Stimulated activated CD8-positive, alpha-beta memory T cell treated with anti-CD3 and anti-CD28 coated beads, Interleukin-2, amount 100 ng/mL, for 48 hours (primary cell): ENCODE data around the gene POC1A.
"Not testable (repeated sequence)": the region's sequence is repeated elsewhere in the genome, so short reads cannot be mapped to it uniquely, and the experiment has no call there.

Experiments used
- DNase-seq, 2 donors: peaks; one replicate each; pipeline ENCODE4 v3.0.0-alpha.2; 2020; ENCODE audit warnings: low read depth in 2 of 2

POC1A gene

GRCh38 chr3:52046902-52047239, 107.4 kb downstream of the POC1A start:
- no peak for DNase-seq

GRCh38 chr3:52046186-52046901, 107.9 kb downstream of the POC1A start:
- DNase-seq, result no peak

DNA sequence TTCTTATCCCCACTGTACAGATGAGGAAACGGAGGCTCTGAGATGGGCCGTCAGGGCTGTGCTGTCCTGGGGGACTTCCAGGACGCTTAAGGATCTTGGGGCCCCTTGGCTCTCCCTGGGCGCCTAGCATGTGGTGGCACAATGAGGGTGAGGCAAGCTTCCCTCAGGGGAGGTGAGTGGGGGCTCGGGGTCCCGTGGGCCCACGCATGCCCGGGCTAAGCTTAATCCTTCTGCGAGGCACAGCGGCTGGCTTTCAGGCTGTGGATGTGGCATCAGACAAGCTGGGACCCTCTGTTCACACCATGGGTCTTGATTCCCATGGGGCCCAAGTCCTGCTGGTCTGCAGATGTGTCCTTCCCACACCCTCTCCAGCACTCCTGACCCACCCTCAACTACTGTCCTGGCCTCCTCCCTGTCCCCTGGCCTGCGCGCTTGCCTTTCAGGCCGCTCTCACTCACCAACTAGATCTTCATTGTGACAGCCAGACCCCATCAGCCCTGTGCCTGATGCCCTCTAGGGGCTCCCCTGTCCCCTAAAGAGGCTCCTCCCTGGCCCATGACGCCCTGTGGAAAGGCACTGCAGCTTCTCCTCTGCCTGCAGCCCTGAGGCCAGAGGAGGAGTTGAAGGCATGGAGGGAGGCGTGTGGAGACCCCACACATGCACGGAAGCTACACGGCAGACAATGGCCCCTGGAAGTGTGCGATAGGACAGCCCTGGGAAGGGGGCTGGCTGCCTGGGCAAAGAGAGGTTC, 109.2 kb downstream of the POC1A start:
- no peak for DNase-seq

GRCh38 chr3:52043750-52044149, 110.5 kb downstream of the POC1A start:
- no peak for DNase-seq

DNA sequence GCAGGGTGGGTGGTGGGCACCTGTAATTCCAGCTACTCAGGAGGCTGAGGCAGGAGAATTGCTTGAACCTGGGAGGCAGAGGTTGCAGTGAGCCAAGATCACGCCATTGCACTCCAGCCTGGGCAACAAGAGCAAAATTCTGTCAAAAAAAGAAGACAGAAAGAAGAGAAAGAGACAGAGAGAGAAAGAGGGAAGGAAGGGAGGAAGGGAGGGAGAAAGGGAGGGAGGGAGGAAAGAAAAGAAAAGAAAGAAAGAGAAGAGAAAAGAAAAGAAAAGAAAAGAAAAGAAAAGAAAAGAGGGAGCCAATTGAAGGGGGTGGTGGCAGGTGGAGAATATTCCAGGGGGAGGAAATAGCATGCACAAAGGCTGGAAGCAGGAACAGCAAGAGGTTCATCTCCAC, 111.2 kb downstream of the POC1A start:
- not testable (repeated sequence) for DNase-seq

DNA sequence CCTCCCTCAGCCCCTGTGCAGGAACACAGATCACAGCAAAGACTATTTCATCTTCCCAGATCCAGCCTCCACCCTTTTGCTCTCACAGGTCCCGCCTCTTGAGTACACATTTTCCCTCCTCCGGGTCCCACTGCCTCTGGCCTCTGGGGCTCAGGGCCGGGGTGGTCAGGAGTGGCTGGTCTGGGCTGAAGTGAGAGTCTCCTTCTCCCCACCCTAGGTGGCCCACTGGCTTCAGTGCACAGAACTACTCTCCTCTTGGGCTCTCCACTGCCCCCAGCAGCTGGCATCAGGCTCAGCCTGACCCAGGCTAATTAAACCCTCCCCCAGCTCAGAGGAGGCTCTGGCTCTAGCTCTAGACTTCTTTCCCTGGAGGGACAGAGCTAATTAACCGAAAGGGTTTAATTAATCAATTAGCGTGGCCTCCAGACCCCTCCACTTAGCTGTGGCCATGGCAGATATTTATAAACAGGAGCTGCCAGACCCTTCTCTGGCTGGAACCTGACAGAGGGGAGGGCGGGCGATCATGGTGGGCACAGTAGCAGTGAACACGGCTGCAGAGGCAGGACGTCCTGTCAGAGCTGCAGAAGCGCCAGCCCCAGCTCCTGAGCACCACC, 113.0 kb downstream of the POC1A start:
- DNase-seq, result no peak

GRCh38 chr3:52040600-52040999, 113.6 kb downstream of the POC1A start:
- no peak for DNase-seq

GRCh38 chr3:52039846-52040245, 114.4 kb downstream of the POC1A start:
- no peak for DNase-seq

GRCh38 chr3:52039426-52039825, 114.8 kb downstream of the POC1A start:
- no peak for DNase-seq

GRCh38 chr3:52038227-52038626, 116.0 kb downstream of the POC1A start:
- no peak for DNase-seq

DNA sequence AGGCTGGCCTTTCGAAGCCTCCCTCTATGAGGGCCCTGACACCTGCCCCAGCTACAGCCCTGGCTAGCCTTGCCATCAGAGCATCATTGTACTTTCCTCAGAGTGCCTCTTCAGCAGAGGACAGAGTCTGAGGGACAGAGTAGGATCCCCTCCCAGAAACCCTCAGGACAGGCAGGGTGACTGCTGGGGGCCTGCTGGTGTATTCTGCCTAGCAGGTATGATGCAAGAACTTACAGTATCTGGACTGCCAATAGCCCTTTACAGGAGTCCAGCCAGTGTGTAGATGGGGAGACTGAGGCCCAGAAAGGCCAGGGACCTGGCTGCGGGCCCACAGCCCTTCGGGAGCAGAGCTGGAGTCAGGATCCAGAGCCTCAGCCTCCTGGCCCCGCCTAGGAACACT, 116.9 kb downstream of the POC1A start:
- no peak for DNase-seq

- DNase-seq, result no peak
These were observed 117.4 kb downstream of the POC1A start for GRCh38 chr3:52036829-52037228.

GRCh38 chr3:52036222-52036694, 118.0 kb downstream of the POC1A start:
- no peak for DNase-seq

DNA sequence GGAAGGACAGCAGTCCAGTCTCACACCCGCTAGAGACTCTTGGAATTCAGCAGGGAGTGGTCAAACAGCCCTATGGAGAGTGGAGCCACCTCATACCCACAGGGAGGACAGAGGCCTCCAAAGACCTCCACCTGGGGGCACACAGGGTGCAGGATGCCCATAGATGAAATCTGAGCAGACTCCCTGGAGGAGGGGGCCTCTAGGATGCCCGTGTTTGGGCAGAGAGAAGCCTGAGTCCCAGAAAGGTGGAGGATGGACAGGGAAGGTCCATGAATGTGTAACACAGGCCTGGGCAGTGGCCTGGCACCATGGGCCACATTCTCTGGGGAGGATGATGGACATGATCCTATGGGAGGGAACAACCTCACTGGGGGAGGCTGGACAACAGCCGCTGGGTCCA, 119.6 kb downstream of the POC1A start:
- no peak for DNase-seq

GRCh38 chr3:52034212-52034611, 120.0 kb downstream of the POC1A start:
- DNase-seq, result no peak

GRCh38 chr3:52033748-52034147, 120.5 kb downstream of the POC1A start:
- not testable (repeated sequence) for DNase-seq

DNA sequence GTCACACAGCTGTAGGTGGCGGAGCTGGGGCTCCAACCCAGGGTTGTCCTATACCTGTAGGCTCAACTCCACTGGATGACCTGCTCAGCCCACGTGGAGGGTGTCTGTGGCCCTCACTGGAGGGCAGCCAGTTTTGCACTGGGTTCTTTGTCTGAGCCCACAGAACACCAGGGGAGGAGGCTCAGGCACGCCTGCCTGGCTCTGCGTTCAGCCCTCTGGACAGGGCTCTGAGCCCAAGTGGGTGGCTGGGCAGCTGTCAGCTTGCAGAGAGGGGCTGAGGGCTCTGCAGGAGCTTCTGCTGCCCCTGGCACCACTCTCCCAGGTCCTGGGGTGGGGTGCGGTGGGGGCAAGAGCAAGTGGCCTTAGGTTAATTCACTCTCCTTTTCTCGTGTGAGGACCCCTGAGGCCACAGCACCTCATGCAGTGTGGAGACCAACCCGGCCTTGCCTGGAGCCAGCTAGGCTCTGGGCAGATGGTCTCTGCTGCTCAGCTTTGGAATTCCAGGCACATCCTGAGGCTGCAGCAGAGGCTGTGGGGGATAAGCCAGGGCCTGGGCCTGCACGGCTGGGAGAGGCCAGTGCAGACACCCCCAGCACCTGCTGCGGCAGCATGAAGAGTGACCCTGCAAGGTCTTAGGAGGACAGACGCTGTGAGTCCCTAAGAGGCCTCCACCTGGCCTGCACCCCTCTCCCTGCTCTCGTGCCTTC, 121.4 kb downstream of the POC1A start:
- DNase-seq, result no peak

GRCh38 chr3:52031896-52032295, 122.3 kb downstream of the POC1A start:
- DNase-seq, result no peak

GRCh38 chr3:52030714-52031310, 123.4 kb downstream of the POC1A start:
- DNase-seq, result no peak

GRCh38 chr3:52029535-52029934, 124.7 kb downstream of the POC1A start:
- no peak for DNase-seq

DNA sequence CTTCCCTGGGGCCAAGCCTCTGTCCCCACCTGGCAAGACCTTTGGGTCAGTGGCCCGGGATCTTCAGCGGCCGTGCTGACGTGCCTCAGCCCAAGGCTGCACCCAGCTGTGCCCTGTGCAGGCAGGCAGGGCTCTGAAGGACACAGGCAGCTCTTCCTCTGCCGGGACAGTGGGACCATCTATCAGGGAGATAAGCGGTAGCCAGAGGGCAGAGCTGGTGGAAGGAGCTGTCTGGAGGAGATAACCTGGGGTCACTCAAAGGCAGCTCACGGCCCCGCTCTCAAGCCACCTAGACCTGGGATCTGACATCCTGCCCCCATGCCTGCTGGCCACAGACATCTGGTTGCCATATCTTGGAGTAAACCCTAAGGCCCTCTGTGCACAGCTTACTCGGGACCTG, 125.2 kb downstream of the POC1A start:
- no peak for DNase-seq

- no peak for DNase-seq
These were observed 125.7 kb downstream of the POC1A start for GRCh38 chr3:52028572-52028971.
